BLaER1 treated with 17β-estradiol and CSF1 and Interleukin-3, amounts not matched to agents 10 nM and 100 nM (cell line): ENCODE results near the gene ARHGAP45.

Experiments
- H3K27ac ChIP-seq, 11 experiments: shearing (Covaris generic); formaldehyde crosslinking; 2 replicates each; pipeline ENCODE4 v1.8.1; 2022
- H3K27me3 ChIP-seq, 11 experiments: shearing (Covaris generic); formaldehyde crosslinking; 2 replicates each; pipeline ENCODE4 v1.8.1; 2022
- H3K36me3 ChIP-seq, 11 experiments: shearing (Covaris generic); formaldehyde crosslinking; 2 replicates each; pipeline ENCODE4 v1.8.1; 2022
- H3K4me1 ChIP-seq, 10 experiments: shearing (Covaris generic); formaldehyde crosslinking; 2 replicates each; pipeline ENCODE4 v1.8.1; 2022
- H3K4me2 ChIP-seq, 11 experiments: shearing (Covaris generic); formaldehyde crosslinking; 2 replicates each; pipeline ENCODE4 v1.8.1; 2022
- H3K4me3 ChIP-seq, 10 experiments: shearing (Covaris generic); formaldehyde crosslinking; 2 replicates each; pipeline ENCODE4 v1.8.1; 2022
- H3K9ac ChIP-seq, 11 experiments: shearing (Covaris generic); formaldehyde crosslinking; 2 replicates each; pipeline ENCODE4 v1.8.1; 2022
- H3K9me3 ChIP-seq, 11 experiments: shearing (Covaris generic); formaldehyde crosslinking; replicated peaks in 1 of 11; 2 replicates each; pipeline ENCODE4 v1.8.1; 2022
- H4K20me1 ChIP-seq, 11 experiments: shearing (Covaris generic); formaldehyde crosslinking; 2 replicates each; pipeline ENCODE4 v1.8.1; 2022
- Cebpa-rat ChIP-seq, 11 experiments: shearing (Covaris generic); IDR thresholded peaks; 2 replicates each; pipeline ENCODE4 v1.8.1; 2022

Gene ARHGAP45

GRCh38 chr19:1073956-1074517 lies 7.1 kb downstream of the ARHGAP45 start:
- Histone ChIP-seq H3K4me1 (peaks cover 78 to 91% (median 87%) of the 10 kb centered on the region in 10 experiments), H3K27me3 (no peaks in the 10 kb centered on the region), H3K9me3 (no peaks in the 10 kb centered on the region), H3K4me3 (peak overlapping the region in 6 of 10 experiments; percentile 19 to 57 (median 33); a peak in 7 of 20 replicates), H3K9ac (peak overlapping the region in 9 of 11 experiments; percentile 12 to 55 (median 38); a peak in 12 of 22 replicates), H3K27ac (peak overlapping the region in 5 of 11 experiments; percentile 12 to 45 (median 35); a peak in 5 of 22 replicates), H3K4me2 (peak overlapping the region; percentile 69 to 97 (median 75)), H3K36me3 (peaks cover 84 to 97% (median 91%) of the 10 kb centered on the region in 11 experiments), H4K20me1 (peaks cover 59 to 97% (median 92%) of the 10 kb centered on the region in 11 experiments; a peak in 21 of 22 replicates)
- no peak for TF ChIP-seq Cebpa-rat (IDR thresholded peaks at IDR 0.05)

- no peak for TF ChIP-seq Cebpa-rat (IDR thresholded peaks at IDR 0.05)
- Histone ChIP-seq H3K4me3 (peak overlapping the region in 9 of 10 experiments; percentile 19 to 57 (median 30); a peak in 11 of 20 replicates), H3K4me1 (peaks cover 71 to 90% (median 81%) of the 10 kb centered on the region in 10 experiments), H3K9me3 (no peaks in the 10 kb centered on the region), H4K20me1 (peaks cover 64 to 98% (median 93%) of the 10 kb centered on the region in 11 experiments), H3K36me3 (peaks cover 88 to 97% (median 93%) of the 10 kb centered on the region in 11 experiments), H3K27me3 (no peaks in the 10 kb centered on the region), H3K27ac (peak overlapping the region in 8 of 11 experiments; percentile 46 to 61 (median 54); a peak in 13 of 22 replicates), H3K4me2 (peak overlapping the region; percentile 73 to 97 (median 93)), H3K9ac (peak overlapping the region in 10 of 11 experiments; percentile 12 to 61 (median 50); a peak in 14 of 22 replicates)
These were observed 7.7 kb downstream of the ARHGAP45 start for GRCh38 chr19:1074544-1075283.

GRCh38 chr19:1076046-1076386 lies 9.0 kb downstream of the ARHGAP45 start:
- Histone ChIP-seq H3K27ac (peak overlapping the region in 9 of 11 experiments; percentile 34 to 63 (median 52); a peak in 15 of 22 replicates), H3K4me2 (peak overlapping the region; percentile 57 to 96 (median 89)), H3K9ac (peak overlapping the region in 10 of 11 experiments; percentile 9 to 61 (median 45); a peak in 14 of 22 replicates), H3K4me3 (peak overlapping the region in 3 of 10 experiments; percentile 43 to 57 (median 45); a peak in 4 of 20 replicates), H3K9me3 (no peaks in the 10 kb centered on the region), H3K36me3 (peaks cover 88 to 97% (median 93%) of the 10 kb centered on the region in 11 experiments), H4K20me1 (peaks cover 71 to 98% (median 93%) of the 10 kb centered on the region in 11 experiments), H3K4me1 (peaks cover 60 to 90% (median 71%) of the 10 kb centered on the region in 10 experiments), H3K27me3 (no peaks in the 10 kb centered on the region)
- TF ChIP-seq Cebpa-rat (IDR thresholded peaks at IDR 0.05) = no peak

- peak overlapping the region; percentile 57 to 96 (median 89) for H3K4me2 ChIP-seq
- H3K4me1 ChIP-seq = peaks cover 50 to 90% (median 69%) of the 10 kb centered on the region in 10 experiments
- H3K27ac ChIP-seq = peak overlapping the region in 9 of 11 experiments; percentile 42 to 63 (median 52); a peak in 16 of 22 replicates
- peaks cover 88 to 97% (median 93%) of the 10 kb centered on the region in 11 experiments for H3K36me3 ChIP-seq
- no peaks in the 10 kb centered on the region for H3K27me3 ChIP-seq
- H3K9me3 ChIP-seq = no peaks in the 10 kb centered on the region
- H3K9ac ChIP-seq = peak overlapping the region in 6 of 11 experiments; percentile 35 to 61 (median 56); a peak in 9 of 22 replicates
- H4K20me1 ChIP-seq = peaks cover 70 to 98% (median 93%) of the 10 kb centered on the region in 11 experiments
- TF ChIP-seq Cebpa-rat (IDR thresholded peaks at IDR 0.05) = no peak
- H3K4me3 ChIP-seq = peak overlapping the region in 7 of 10 experiments; percentile 13 to 51 (median 30); a peak in 8 of 20 replicates
These were observed 10.0 kb downstream of the ARHGAP45 start for GRCh38 chr19:1076951-1077350.

- H3K9me3 ChIP-seq = no peaks in the 10 kb centered on the region
- H4K20me1 ChIP-seq = peaks cover 73 to 99% (median 94%) of the 10 kb centered on the region in 11 experiments
- H3K4me2 ChIP-seq = no peak overlapping the region
- H3K36me3 ChIP-seq = peaks cover 86 to 99% (median 93%) of the 10 kb centered on the region in 11 experiments
- H3K27ac ChIP-seq = no peak overlapping the region
- no peak overlapping the region for H3K9ac ChIP-seq
- no peak overlapping the region for H3K4me3 ChIP-seq
- no peak for TF ChIP-seq Cebpa-rat (IDR thresholded peaks at IDR 0.05)
- H3K4me1 ChIP-seq = peaks cover 36 to 88% (median 60%) of the 10 kb centered on the region in 10 experiments
- no peaks in the 10 kb centered on the region for H3K27me3 ChIP-seq
These were observed 12.7 kb downstream of the ARHGAP45 start for GRCh38 chr19:1079566-1080111.

GRCh38 chr19:1080360-1081161 lies 13.6 kb downstream of the ARHGAP45 start:
- H3K9ac ChIP-seq = peak overlapping the region in 2 of 11 experiments; percentile 17 to 26; a peak in 1 of 22 replicates
- no peak for TF ChIP-seq Cebpa-rat (IDR thresholded peaks at IDR 0.05)
- no peak overlapping the region for H3K27ac ChIP-seq
- no peaks in the 10 kb centered on the region for H3K27me3 ChIP-seq
- peaks cover 89 to 100% (median 94%) of the 10 kb centered on the region in 11 experiments for H3K36me3 ChIP-seq
- no peaks in the 10 kb centered on the region for H3K9me3 ChIP-seq
- H3K4me2 ChIP-seq = no peak overlapping the region
- H3K4me3 ChIP-seq = no peak overlapping the region
- H3K4me1 ChIP-seq = peaks cover 28 to 89% (median 57%) of the 10 kb centered on the region in 10 experiments
- peaks cover 73 to 100% (median 96%) of the 10 kb centered on the region in 11 experiments for H4K20me1 ChIP-seq

- Histone ChIP-seq H3K27me3 (no peaks in the 10 kb centered on the region), H3K4me1 (peaks cover 23 to 89% (median 55%) of the 10 kb centered on the region in 10 experiments), H3K9ac (peak overlapping the region in 1 of 11 experiments; percentile 26; a peak in 1 of 22 replicates), H3K4me3 (no peak overlapping the region), H3K36me3 (peaks cover 89 to 100% (median 94%) of the 10 kb centered on the region in 11 experiments), H4K20me1 (peaks cover 79 to 100% (median 96%) of the 10 kb centered on the region in 11 experiments), H3K9me3 (no peaks in the 10 kb centered on the region), H3K27ac (no peak overlapping the region), H3K4me2 (peak overlapping the region in 3 of 11 experiments; percentile 4 to 19 (median 12); a peak in 3 of 22 replicates)
- no peak for TF ChIP-seq Cebpa-rat (IDR thresholded peaks at IDR 0.05)
These were observed 14.6 kb downstream of the ARHGAP45 start for GRCh38 chr19:1081301-1082164.
